ENCODE data around the gene KRAS. TPM values are rescaled to one million over a fixed set of nuclear protein-coding genes. Genes with fewer than 3 reads are reported as not detected.

The KRAS gene
- total and polyA plus RNA-seq, 2 of the 4 experiments (the other 2 are of a cell fraction), result 9.3 to 10.7 TPM

DNA sequence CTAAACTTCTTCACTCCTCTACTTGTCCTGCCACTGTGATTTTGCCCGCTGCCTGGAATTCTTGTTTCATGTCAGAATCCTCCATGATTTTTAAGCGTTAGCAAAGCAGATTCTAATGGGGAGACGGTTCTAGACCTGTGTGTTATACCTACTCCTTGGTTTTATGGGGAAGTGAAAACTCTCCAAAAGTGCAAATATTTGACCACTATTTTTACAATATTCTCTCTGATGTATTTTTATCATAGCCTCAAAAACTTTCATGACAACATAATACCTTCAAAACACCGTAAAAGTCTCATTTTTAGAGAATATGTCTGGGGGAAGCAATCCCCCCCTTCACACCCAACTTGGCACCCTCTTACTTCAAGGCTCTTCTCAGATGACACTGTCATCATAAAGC lies 12.9 kb upstream of the KRAS start:
- CTCF ChIA-PET, result no interaction called here

More for the DNA sequence above, 12.9 kb upstream of the KRAS start:
- no peak overlapping the region for H3K27ac ChIP-seq (ENCODE audit: insufficient read depth, low read length)
- no peak overlapping the region for H4K5ac ChIP-seq (ENCODE audit: low read depth, low read length)
- no peak overlapping the region for H2AK5ac ChIP-seq (ENCODE audit: low read depth, low read length)
- no peaks in the 10 kb centered on the region for H3K36me3 ChIP-seq (ENCODE audit: control insufficient read depth, insufficient read depth, low read length)
- no peak overlapping the region for H4K8ac ChIP-seq (ENCODE audit: low read depth in 2 of 2, low read length in 2 of 2)
- no peak overlapping the region for H4K91ac ChIP-seq (ENCODE audit: insufficient read depth, low read depth, low read length)
- no peaks in the 10 kb centered on the region for H4K20me1 ChIP-seq (ENCODE audit: insufficient read depth, low read length)
- no peak overlapping the region for H3K4me3 ChIP-seq (ENCODE audit: insufficient read depth, low read depth, low read length)
- no peak overlapping the region for H3K23ac ChIP-seq (ENCODE audit: low read depth, low read length)
- ATAC-seq (ENCODE audit: low read depth) (no peak), DNase-seq (no peak)
- no peak overlapping the region for H3K4ac ChIP-seq (ENCODE audit: low read depth, low read length)
- no peak overlapping the region for H3K9ac ChIP-seq (ENCODE audit: low read depth, low read length)
- H3K14ac ChIP-seq (replicated peaks; ENCODE audit: low read depth, low read length), result no peak overlapping the region
- no peaks in the 10 kb centered on the region for H3K9me3 ChIP-seq (ENCODE audit: control insufficient read depth, insufficient read depth, low read length)
- H3K56ac ChIP-seq (ENCODE audit: extremely low read depth, insufficient read depth, low read length), result no peak overlapping the region
- H2BK5ac ChIP-seq (ENCODE audit: low read depth, low read length, poor library complexity, severe bottlenecking), result no peak overlapping the region
- H3K27me3 ChIP-seq (ENCODE audit: control insufficient read depth, insufficient read depth, low read length), result no peaks in the 10 kb centered on the region
- dilution Hi-C loops (cut with HindIII; ENCODE audit: low sequenced_read_pairs, unreplicated experiment) (no loop called here), intact Hi-C loops (cut with micrococcal nuclease) (no loop called here), in situ Hi-C loops (cut with MboI; ENCODE audit: low sequenced_read_pairs) (no loop called here)
- H3K18ac ChIP-seq (ENCODE audit: low read depth, low read length), result no peak overlapping the region
- BruUV-seq (replicated peaks), result no TSS peak
- H3K4me2 ChIP-seq (ENCODE audit: low read depth, low read length), result no peak overlapping the region
- TF ChIP-seq CHD1 (IDR thresholded peaks at IDR 0.05; ENCODE audit: low read depth, low read length) (no peak), BHLHE40 (IDR thresholded peaks at IDR 0.05; ENCODE audit: low read depth, low read length) (no peak), RCOR1 (IDR thresholded peaks at IDR 0.05; ENCODE audit: insufficient replicate concordance, low read length) (no peak), RFX5 (IDR thresholded peaks at IDR 0.05; ENCODE audit: low read depth, low read length) (no peak), FOS (IDR thresholded peaks at IDR 0.05; ENCODE audit: low read depth, low read length) (no peak), RAD21 (IDR thresholded peaks at IDR 0.05; ENCODE audit: low read length) (no peak), MAZ (IDR thresholded peaks at IDR 0.05; ENCODE audit: borderline replicate concordance, low read depth, low read length) (no peak), SMC3 (IDR thresholded peaks at IDR 0.05; ENCODE audit: low read depth, low read length) (no peak), NFE2L2 (IDR thresholded peaks at IDR 0.05; ENCODE audit: low read depth, low read length) (no peak), MAFK (IDR thresholded peaks at IDR 0.05; ENCODE audit: low read depth, low read length) (no peak), CEBPB (IDR thresholded peaks at IDR 0.05; ENCODE audit: low read depth, low read length) (no peak)
- TF ChIP-seq, protein P1, sequence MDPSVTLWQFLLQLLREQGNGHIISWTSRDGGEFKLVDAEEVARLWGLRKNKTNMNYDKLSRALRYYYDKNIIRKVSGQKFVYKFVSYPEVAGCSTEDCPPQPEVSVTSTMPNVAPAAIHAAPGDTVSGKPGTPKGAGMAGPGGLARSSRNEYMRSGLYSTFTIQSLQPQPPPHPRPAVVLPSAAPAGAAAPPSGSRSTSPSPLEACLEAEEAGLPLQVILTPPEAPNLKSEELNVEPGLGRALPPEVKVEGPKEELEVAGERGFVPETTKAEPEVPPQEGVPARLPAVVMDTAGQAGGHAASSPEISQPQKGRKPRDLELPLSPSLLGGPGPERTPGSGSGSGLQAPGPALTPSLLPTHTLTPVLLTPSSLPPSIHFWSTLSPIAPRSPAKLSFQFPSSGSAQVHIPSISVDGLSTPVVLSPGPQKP (IDR thresholded peaks at IDR 0.05; ENCODE audit: borderline replicate concordance, low read depth, low read length), result no peak
- TF ChIP-seq, protein P2, sequence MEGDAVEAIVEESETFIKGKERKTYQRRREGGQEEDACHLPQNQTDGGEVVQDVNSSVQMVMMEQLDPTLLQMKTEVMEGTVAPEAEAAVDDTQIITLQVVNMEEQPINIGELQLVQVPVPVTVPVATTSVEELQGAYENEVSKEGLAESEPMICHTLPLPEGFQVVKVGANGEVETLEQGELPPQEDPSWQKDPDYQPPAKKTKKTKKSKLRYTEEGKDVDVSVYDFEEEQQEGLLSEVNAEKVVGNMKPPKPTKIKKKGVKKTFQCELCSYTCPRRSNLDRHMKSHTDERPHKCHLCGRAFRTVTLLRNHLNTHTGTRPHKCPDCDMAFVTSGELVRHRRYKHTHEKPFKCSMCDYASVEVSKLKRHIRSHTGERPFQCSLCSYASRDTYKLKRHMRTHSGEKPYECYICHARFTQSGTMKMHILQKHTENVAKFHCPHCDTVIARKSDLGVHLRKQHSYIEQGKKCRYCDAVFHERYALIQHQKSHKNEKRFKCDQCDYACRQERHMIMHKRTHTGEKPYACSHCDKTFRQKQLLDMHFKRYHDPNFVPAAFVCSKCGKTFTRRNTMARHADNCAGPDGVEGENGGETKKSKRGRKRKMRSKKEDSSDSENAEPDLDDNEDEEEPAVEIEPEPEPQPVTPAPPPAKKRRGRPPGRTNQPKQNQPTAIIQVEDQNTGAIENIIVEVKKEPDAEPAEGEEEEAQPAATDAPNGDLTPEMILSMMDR (conservative IDR thresholded peaks at IDR 0.05; ENCODE audit: low read depth, low read length), result no peak
- no CpG with 5 or more reads among the region's 4 CpGs for WGBS, 2 experiments (ENCODE audit: extremely low coverage in 2 of 2, insufficient read length in 1 of 2)
- POLR2A ChIA-PET (ENCODE audit: unreplicated experiment), result no interaction called here
- no peaks in the 10 kb centered on the region for H3K4me1 ChIP-seq (ENCODE audit: control insufficient read depth, insufficient read depth, low read length)
- no peak overlapping the region for H2BK15ac ChIP-seq (ENCODE audit: low read depth, low read length)
- no peaks in the 10 kb centered on the region for H3K79me1 ChIP-seq (ENCODE audit: low read depth in 1 of 2, low read length in 2 of 2)
- H2AK9ac ChIP-seq (replicated peaks; ENCODE audit: low read depth, low read length, poor library complexity), result no peak overlapping the region
- H2AFZ ChIP-seq (replicated peaks; ENCODE audit: low read length, poor library complexity), result no peak overlapping the region
- H2BK120ac ChIP-seq (ENCODE audit: low read depth, low read length), result no peak overlapping the region
- no peak overlapping the region for H2BK20ac ChIP-seq (ENCODE audit: low read depth, low read length)
- no peaks in the 10 kb centered on the region for H3K9me1 ChIP-seq (ENCODE audit: insufficient read depth, low read length)
